NCI-H1930 (cell line): ENCODE results near the gene HES3.

Source experiments
- DNase-seq, 2 experiments: peaks; one replicate each; lab custom pipeline; 2025; lab: John Stamatoyannopoulos, UW

The HES3 gene

GRCh38 chr1:6243993-6244392, at the start of gene HES3:
HES3 (plus strand) TSS chr1:6244179; CDS start chr1:6244366, 187 bp downstream.
- DNase-seq, result no peak

GRCh38 chr1:6197746-6198427, 46.1 kb upstream of the HES3 start:
- no peak for DNase-seq

GRCh38 chr1:6198646-6199297, 45.2 kb upstream of the HES3 start:
- no peak for DNase-seq

- DNase-seq, result peak; percentile 98 to 99
Observed at GRCh38 chr1:6199298-6200187, 44.4 kb upstream of the HES3 start, which contains the start of gene RPL22. RPL22 (minus strand) TSS chr1:6199595; CDS start chr1:6199573, 22 bp downstream.

GRCh38 chr1:6200188-6200809, 43.7 kb upstream of the HES3 start:
- no peak for DNase-seq

- DNase-seq, result no peak
Observed at GRCh38 chr1:6202256-6202655, 41.7 kb upstream of the HES3 start.

GRCh38 chr1:6205849-6206519, 38.0 kb upstream of the HES3 start, which contains the start of gene RNF207:
RNF207 (plus strand) TSS chr1:6206119; CDS start chr1:6206536, 417 bp downstream.
- DNase-seq, result no peak

- no peak for DNase-seq
Observed at GRCh38 chr1:6206520-6206855, 37.5 kb upstream of the HES3 start.

- no peak for DNase-seq
Observed at GRCh38 chr1:6207075-6207885, 36.7 kb upstream of the HES3 start.

- no peak for DNase-seq
Observed at GRCh38 chr1:6207921-6208320, 36.1 kb upstream of the HES3 start.

- peak; percentile 28 to 46 for DNase-seq
Observed at GRCh38 chr1:6208723-6209660, 35.0 kb upstream of the HES3 start.

- no peak for DNase-seq
Observed at GRCh38 chr1:6209661-6210580, 34.1 kb upstream of the HES3 start.

- DNase-seq, result no peak
Observed at GRCh38 chr1:6210591-6211355, 33.2 kb upstream of the HES3 start.

GRCh38 chr1:6211731-6212130, 32.2 kb upstream of the HES3 start:
- no peak for DNase-seq

- no peak for DNase-seq
Observed at GRCh38 chr1:6212193-6212959, 31.6 kb upstream of the HES3 start.

GRCh38 chr1:6218375-6219164, 25.4 kb upstream of the HES3 start:
- DNase-seq, result no peak
